Ovary (tissue), 3 donors: ENCODE results near the gene SPEF2.
"Not testable (repeated sequence)": the region's sequence is repeated elsewhere in the genome, so short reads cannot be mapped to it uniquely, and the experiment has no call there.

Experiments
- CTCF ChIP-seq, 3 donors: fragments of 450-650 bp in 2 of 3; fragments of 200-600 bp in 1 of 3; IDR thresholded peaks; one replicate each; pipeline versions ENCODE4 v1.5.1 to v1.8.0; 2016 to 2022; ENCODE audit warnings: antibody characterized with exemption in 3 of 3, mild to moderate bottlenecking in 1 of 3
- POLR2A ChIP-seq: fragments of 450-650 bp; IDR thresholded peaks from one replicate; pipeline ENCODE4 v1.6.1; 2017; ENCODE audit warnings: antibody characterized with exemption, mild to moderate bottlenecking, moderate library complexity
- donor health status: DM: no; HTN: no; CAD: no.

DNA sequence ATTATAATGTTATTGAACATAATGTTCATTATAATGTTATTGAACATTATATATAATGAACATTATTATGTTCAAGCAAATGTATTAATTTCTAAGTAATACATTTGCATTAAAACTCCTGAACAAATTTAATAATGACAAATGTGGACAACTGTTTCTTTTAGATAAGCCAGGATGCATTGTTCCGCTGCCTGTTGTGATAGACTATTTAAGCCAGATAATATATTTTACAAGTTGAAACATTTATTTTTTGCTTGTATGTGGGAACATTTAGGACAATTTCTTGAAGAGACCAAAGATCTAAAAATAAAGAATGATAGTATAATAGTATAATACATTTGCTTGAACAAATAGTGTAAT, 54.6 kb downstream of the SPEF2 start:
- not testable (repeated sequence) for TF ChIP-seq CTCF (IDR thresholded peaks at IDR 0.05); POLR2A
